Left ventricle myocardium superior (tissue), 1 donor: ENCODE data around the gene MREG. TPM values are rescaled to one million over a fixed set of nuclear protein-coding genes. Genes with fewer than 3 reads are reported as not detected.
"Not testable (repeated sequence)": the region's sequence is repeated elsewhere in the genome, so short reads cannot be mapped to it uniquely, and the experiment has no call there.

ENCODE experiments used
- ATAC-seq: fragments of 200-7000 bp; cut with Tn5 transposase; one replicate; pipeline ENCODE4 v1.9.1; 2020; ENCODE audit warnings: mild to moderate bottlenecking, moderate library complexity
- DNase-seq: peaks from one replicate; pipeline ENCODE4 v3.0.0-alpha.2; 2020
- intact Hi-C: fragments of 100-400 bp; cut with micrococcal nuclease; formaldehyde crosslinking; loops from one replicate; pipeline ENCODE4 v1.11.0; 2022
- total RNA-seq: library from RNA; stranded (reverse); fragmentation: NEBNext Ultra II Directional; extraction: Animal tissue kit (Norgen Biotek cat#: 25700); gene quantifications from one replicate; pipeline ENCODE4 v1.2.1, GENCODE V29; 2021
- donor health status: DM: no; HTN: yes; CAD: no; lungs with severe emphysema.

MREG gene
- total RNA-seq, 1 donor from 2014 or later: 0.84 TPM

DNA sequence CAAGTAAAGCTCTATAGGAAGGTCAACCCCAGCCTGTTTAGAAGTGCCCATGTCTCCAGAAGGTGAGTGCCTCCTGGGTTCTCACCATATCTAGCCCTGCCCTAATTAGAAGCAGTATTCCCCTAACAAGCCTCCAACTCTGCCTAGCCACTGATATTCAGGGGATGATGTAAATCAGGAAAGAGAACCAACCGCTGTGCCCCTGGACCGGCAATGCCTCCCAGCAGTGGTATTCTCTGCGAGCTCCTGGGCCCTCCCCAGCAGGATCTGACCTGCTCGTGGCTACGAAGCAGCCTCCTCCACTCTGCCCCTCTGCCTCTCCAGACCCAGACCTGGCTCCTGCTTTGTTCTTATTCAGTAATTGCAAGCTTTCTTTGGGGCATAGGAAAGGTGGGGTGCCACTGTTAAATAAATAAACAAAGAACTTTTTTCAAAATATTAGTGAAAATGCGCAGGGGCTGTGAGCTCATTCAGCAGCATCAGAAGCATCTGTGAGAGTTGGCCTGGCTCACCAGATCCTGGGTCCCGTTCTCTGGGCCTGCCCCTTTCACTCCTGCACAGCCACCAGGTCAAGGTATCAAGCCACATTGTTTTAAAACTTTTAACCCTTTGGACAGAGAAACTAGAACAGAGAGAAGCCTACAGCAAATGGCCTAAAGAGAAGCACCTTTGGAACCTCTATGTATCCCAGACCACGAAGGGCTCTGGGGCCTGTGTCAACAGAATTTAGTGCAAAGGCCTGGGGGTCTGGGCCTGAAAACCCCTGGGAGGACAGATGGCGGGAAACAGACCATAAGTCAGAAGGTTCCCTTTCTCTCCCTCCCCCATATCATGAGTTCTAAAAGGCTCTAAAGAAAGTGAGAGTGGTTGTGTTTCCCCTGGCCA is 11.9 kb downstream of the MREG start:
- intact Hi-C loops: no loop called here
- DNase-seq (no peak), ATAC-seq (no peak)

GRCh38 chr2:215998636-215999035 is 14.7 kb downstream of the MREG start:
- intact Hi-C loops: no loop called here
- ATAC-seq (no peak), DNase-seq (no peak)

GRCh38 chr2:215997219-215997618 is 16.1 kb downstream of the MREG start:
- ATAC-seq (no peak), DNase-seq (no peak)
- intact Hi-C loops: no loop called here

DNA sequence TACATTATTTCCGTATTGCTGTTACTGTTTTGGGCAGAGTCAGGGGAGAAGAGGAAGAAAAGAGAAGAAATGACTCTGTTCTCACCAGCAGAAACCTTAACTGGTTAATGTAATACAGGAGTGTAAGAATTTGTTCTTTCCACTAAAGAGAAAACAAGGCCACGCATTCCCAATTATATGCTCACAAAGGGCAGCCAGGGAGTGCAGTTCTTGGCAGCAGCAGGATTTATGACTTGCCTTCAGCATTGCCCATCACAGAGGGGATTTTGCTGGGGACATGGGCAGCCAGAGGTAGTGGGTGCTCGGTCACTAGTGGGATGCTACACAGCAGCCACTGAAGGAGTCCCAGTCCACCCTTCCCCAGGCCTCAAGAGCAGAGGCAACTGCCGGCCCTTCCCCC is 18.4 kb downstream of the MREG start:
- intact Hi-C loops: no loop called here
- DNase-seq (no peak), ATAC-seq (no peak)

DNA sequence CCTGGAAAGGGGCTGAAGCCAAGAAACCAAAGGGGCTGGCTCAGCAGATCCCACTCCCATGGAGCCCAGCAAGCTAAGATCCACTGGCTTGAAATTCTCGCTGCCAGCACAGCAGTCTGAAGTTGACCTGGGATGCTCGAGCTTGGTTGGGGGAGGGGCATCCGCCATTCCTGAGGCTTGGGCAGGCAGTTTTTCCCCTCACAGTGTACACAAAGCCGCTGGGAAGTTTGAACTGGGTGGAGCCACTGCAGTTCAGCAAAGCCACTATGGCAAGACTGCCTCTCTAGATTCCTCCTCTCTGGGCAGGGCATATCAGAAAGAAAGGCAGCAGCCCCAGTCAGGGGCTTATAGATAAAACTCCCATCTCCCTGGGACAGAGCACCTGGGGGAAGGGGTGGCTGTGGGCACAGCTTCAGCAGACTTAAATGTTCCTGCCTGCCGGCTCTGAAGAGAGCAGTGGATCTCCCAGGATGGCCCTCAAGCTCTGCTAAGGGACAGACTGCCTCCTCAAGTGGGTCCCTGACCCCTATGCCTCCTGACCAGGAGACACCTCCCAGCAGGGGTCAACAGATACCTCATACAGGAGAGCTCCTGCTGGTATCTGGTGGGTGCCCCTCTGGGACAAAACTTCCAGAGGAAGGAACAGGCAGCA is 24.7 kb downstream of the MREG start:
- intact Hi-C loops, ATAC-seq, DNase-seq: not testable (repeated sequence)

- intact Hi-C loops: no loop called here
- no peak for ATAC-seq
- no peak for DNase-seq
These were observed 28.1 kb downstream of the MREG start for GRCh38 chr2:215985257-215985656.

GRCh38 chr2:215984661-215985060 is 28.7 kb downstream of the MREG start:
- no peak for DNase-seq
- ATAC-seq: no peak
- intact Hi-C loops: no loop called here

DNA sequence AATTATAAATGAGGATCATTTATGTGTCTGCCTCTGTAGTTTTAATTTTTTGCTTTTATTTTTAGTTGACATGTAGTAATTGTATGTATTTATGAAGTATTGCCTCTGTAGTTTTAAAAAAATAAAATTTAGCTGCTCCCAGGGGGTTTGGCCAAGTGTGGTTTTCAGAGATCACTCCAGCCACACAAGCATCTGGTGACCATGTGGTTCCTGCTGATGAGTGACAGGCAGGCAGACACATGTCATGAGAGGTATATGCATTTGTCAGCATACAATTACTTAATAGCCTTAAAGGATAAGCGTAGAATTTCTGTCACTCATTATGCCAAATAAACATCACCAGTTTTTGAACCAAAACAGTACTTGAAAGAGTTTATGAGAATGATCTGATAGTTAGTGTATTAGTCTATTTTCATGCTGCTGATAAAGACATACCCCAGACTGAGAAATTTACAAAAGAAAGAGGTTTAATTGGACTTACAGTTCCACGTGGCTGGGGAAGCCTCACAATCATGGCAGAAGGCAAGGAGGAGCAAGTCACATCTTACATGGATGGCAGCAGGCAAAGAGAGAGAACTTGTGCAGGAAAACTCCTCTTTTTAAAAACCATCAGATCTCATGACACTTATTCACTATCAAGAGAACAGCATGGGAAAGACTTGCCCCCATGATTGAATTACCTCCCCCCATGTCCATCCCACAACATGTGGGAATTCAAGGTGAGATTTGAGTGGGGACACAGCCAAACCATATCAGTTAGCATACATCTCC is 29.6 kb downstream of the MREG start:
- no peak for ATAC-seq
- intact Hi-C loops: no loop called here

GRCh38 chr2:215982465-215982875 is 30.9 kb downstream of the MREG start:
- intact Hi-C loops: no loop called here
- ATAC-seq (no peak), DNase-seq (no peak)

More for the DNA sequence above, 29.6 kb downstream of the MREG start:
- no peak for DNase-seq

DNA sequence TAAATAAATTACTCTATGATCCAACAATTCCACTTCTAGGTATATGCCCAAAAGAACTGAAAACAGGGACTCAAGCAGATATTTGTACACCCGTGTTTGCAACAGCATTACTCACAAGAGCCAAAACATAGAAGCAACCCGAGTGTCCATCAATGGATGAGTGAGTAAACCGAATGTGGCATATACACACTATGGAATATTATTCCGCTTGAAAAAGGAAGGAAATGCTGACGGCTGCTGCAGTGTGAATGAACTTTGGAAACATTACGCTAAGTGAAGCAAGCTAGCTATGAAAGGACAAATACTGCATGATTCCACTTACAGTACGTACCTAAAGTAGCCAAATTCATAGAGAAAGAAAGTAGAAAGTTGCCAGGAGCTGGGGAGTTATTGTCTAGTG is 32.2 kb downstream of the MREG start:
- no peak for ATAC-seq
- DNase-seq: no peak
- intact Hi-C loops: no loop called here

- no peak for ATAC-seq
- intact Hi-C loops: no loop called here
- DNase-seq: no peak
These were observed 33.7 kb downstream of the MREG start for GRCh38 chr2:215979620-215980019.

GRCh38 chr2:215974700-215975429 is 38.5 kb downstream of the MREG start:
- ATAC-seq (no peak), DNase-seq (no peak)
- intact Hi-C loops: no loop called here

DNA sequence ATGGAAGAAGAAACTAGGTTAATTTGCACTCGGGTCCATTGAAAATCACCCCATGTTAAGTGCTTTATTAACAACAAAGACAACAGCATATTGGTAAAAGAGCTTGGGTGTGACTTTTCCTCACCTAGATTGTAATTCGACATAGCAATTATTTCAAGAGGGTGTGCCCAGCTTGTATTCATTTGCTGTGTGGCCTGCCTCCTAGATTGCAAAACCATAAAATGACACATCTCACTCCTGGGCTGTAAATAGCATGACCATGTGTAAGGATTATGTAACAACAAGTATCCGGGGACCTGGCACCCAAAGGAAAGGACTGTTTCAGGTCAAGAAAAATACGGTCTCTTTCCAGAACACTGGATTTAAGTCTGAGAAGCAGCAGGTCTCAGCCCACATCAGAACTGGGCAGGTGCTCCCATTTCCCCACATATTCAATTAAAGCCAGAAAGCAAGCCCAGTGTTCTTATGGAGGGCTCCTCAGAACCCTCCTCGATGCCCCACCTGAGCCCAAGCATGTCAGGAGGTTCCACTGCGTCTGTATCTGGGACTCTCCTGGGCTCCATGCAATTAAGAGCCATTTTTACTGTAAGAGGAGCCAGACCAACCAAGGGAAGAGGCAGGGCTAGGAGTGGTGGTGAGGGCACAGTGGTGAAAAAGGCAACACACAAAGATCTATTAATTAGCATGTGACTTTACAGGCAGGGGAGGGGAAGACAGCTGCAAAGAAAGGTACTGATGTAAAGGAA is 39.2 kb downstream of the MREG start:
- DNase-seq (no peak), ATAC-seq (peak; percentile 81)
- intact Hi-C loops: no loop called here

DNA sequence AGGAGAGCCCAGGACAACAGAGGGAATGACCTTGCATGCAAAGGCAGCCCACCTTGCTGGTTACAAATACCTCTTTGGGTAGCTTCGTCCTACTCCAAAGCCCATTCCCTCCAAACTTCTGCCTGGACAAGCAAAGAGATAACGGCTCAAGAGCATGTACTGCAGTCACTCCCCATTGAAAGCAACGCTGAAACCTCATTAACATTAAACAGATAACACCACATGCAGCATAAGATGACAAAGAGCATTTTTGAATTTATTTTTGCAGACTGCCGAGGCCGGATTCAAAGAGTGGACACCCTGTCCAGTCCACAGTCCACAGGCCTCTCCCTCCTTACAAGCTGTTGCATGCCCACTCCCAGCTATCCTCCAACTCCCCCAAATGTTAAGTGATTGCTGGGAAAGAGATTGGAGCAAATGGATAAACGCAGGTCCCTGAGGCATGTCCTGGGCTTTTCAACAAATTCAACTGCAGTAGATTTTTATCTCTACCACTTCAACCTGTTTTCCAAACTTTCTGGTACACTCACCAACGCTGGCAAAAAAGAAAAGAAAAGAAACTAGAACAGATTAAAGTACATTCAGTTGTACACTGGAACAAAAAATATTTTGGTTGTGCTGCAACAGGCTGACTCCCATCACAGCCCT is 40.1 kb downstream of the MREG start:
- no peak for ATAC-seq
- intact Hi-C loops: no loop called here
- DNase-seq: no peak

- DNase-seq: no peak
- ATAC-seq: no peak
- intact Hi-C loops: no loop called here
These were observed 41.7 kb downstream of the MREG start for GRCh38 chr2:215971671-215972070.

DNA sequence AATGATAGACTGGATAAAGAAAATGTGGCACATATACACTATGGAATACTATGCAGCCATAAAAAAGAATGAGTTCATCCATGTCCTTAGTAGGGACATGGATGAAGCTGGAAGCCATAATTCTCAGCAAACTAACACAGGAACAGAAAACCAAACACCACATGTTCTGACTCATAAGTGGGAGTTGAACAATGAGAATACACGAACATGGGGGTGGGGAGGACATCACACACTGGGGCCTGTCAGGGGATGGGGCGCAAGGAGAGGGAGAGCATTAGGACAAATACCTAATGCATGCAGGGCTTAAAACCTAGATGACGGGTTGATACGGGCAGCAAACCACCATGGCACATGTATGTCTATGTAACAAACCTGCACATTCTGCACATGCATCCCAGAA is 42.5 kb downstream of the MREG start:
- ATAC-seq, intact Hi-C loops, DNase-seq: not testable (repeated sequence)

GRCh38 chr2:215970425-215970824 is 42.9 kb downstream of the MREG start:
- DNase-seq (no peak), ATAC-seq (no peak)
- intact Hi-C loops: no loop called here
